H9 (cell line): Measurements from ENCODE around the gene DEFB123. TPM values are rescaled to one million over a fixed set of nuclear protein-coding genes. Genes with fewer than 3 reads are reported as not detected.

Experiments used
- DNase-seq: peaks from one replicate; pipeline ENCODE4 v3.0.0-alpha.2; 2017
- H2AFZ ChIP-seq: one replicate; pipeline ENCODE4 v1.6.1; 2013; ENCODE audit warnings: mild to moderate bottlenecking, low read length, control low read depth, moderate library complexity
- H2AK5ac ChIP-seq: 2 replicates; pipeline ENCODE4 v1.6.1; 2013; ENCODE audit warnings: low read length, control low read depth, mixed read lengths; ENCODE audit not compliant: insufficient read length
- H2BK120ac ChIP-seq: one replicate; pipeline ENCODE4 v1.6.1; 2013; ENCODE audit warnings: low read depth, mild to moderate bottlenecking, low read length, control low read depth, inconsistent platforms; ENCODE audit not compliant: poor library complexity, severe bottlenecking
- H2BK12ac ChIP-seq: 2 replicates; pipeline ENCODE4 v1.6.1; 2013; ENCODE audit warnings: low read length, control low read depth, mixed read lengths, low read depth; ENCODE audit not compliant: insufficient read length
- H2BK15ac ChIP-seq: 2 replicates; pipeline ENCODE4 v1.6.1; 2013; ENCODE audit warnings: low read depth, low read length, control low read depth
- H2BK20ac ChIP-seq: one replicate; pipeline ENCODE4 v1.6.1; 2013; ENCODE audit warnings: low read depth, mild to moderate bottlenecking, low read length, control low read depth, inconsistent platforms; ENCODE audit not compliant: poor library complexity, severe bottlenecking
- H2BK5ac ChIP-seq: 2 replicates; pipeline ENCODE4 v1.6.1; 2013; ENCODE audit warnings: low read length, control low read depth, mixed read lengths; ENCODE audit not compliant: insufficient read length
- H3K14ac ChIP-seq: 2 replicates; pipeline ENCODE4 v1.6.1; 2013; ENCODE audit warnings: low read length, control low read depth; ENCODE audit not compliant: insufficient read depth
- H3K18ac ChIP-seq: 2 replicates; pipeline ENCODE4 v1.6.1; 2013; ENCODE audit warnings: low read depth, mild to moderate bottlenecking, mixed read lengths, low read length, control low read depth; ENCODE audit not compliant: insufficient read length
- H3K23ac ChIP-seq: 2 replicates; pipeline ENCODE4 v1.6.1; 2013; ENCODE audit warnings: low read length, control low read depth, mixed read lengths, low read depth; ENCODE audit not compliant: insufficient read length
- H3K23me2 ChIP-seq: 2 replicates; pipeline ENCODE4 v1.6.1; 2013; ENCODE audit warnings: low read depth, mild to moderate bottlenecking, mixed read lengths, low read length, control low read depth; ENCODE audit not compliant: insufficient read length, poor library complexity, severe bottlenecking
- H3K27ac ChIP-seq: 2 replicates; pipeline ENCODE4 v1.5.1; 2013; ENCODE audit warnings: low read length, control low read depth, mixed read lengths, low read depth; ENCODE audit not compliant: insufficient read length
- H3K27me3 ChIP-seq: 2 replicates; pipeline ENCODE4 v1.6.1; 2013; ENCODE audit warnings: low read length, control low read depth, inconsistent platforms; ENCODE audit not compliant: insufficient read depth
- H3K4ac ChIP-seq: 2 replicates; pipeline ENCODE4 v1.6.1; 2013; ENCODE audit warnings: low read depth, mild to moderate bottlenecking, control low read depth, inconsistent platforms, low read length, moderate library complexity
- H3K4me1 ChIP-seq: 2 replicates; pipeline ENCODE4 v1.6.1; 2013; ENCODE audit warnings: low read length, control low read depth, inconsistent platforms; ENCODE audit not compliant: insufficient read depth
- H3K4me2 ChIP-seq: 2 replicates; pipeline ENCODE4 v1.6.1; 2013; ENCODE audit warnings: low read length, control low read depth, mixed read lengths; ENCODE audit not compliant: insufficient read length, insufficient read depth
- H3K56ac ChIP-seq: 2 replicates; pipeline ENCODE4 v1.6.1; 2013; ENCODE audit warnings: low read depth, mild to moderate bottlenecking, mixed read lengths, low read length, control low read depth; ENCODE audit not compliant: insufficient read length
- H3K79me1 ChIP-seq: 2 replicates; pipeline ENCODE4 v1.6.1; 2013; ENCODE audit warnings: low read depth, mild to moderate bottlenecking, moderate library complexity, low read length, control low read depth, inconsistent platforms; ENCODE audit not compliant: insufficient read depth, poor library complexity, severe bottlenecking
- H3K79me2 ChIP-seq: 2 replicates; pipeline ENCODE4 v1.6.1; 2013; ENCODE audit warnings: low read length, control low read depth, inconsistent platforms; ENCODE audit not compliant: insufficient read depth
- H3K9ac ChIP-seq: 2 replicates; pipeline ENCODE4 v1.6.1; 2013; ENCODE audit warnings: low read length, control low read depth, mixed read lengths; ENCODE audit not compliant: insufficient read length; ENCODE audit errors: extremely low read depth
- H3K9me3 ChIP-seq: one replicate; pipeline ENCODE4 v1.6.1; 2013; ENCODE audit warnings: low read depth, low read length, inconsistent platforms; ENCODE audit not compliant: control insufficient read depth
- H3T11ph ChIP-seq: one replicate; pipeline ENCODE4 v1.6.1; 2013; ENCODE audit warnings: mild to moderate bottlenecking, low read length, control low read depth, inconsistent platforms
- H4K20me1 ChIP-seq: one replicate; pipeline ENCODE4 v1.6.1; 2013; ENCODE audit not compliant: control insufficient read depth, insufficient read length, insufficient read depth
- H4K5ac ChIP-seq: 2 replicates; pipeline ENCODE4 v1.6.1; 2013; ENCODE audit warnings: low read depth, mild to moderate bottlenecking, mixed read lengths, low read length, control low read depth; ENCODE audit not compliant: insufficient read length
- H4K8ac ChIP-seq: replicated peaks from 2 replicates; pipeline ENCODE4 v1.6.1; 2013; ENCODE audit warnings: low read length, control low read depth, mixed read lengths, low read depth; ENCODE audit not compliant: insufficient read length
- H4K91ac ChIP-seq: 2 replicates; pipeline ENCODE4 v1.6.1; 2013; ENCODE audit warnings: low read depth, mild to moderate bottlenecking, moderate library complexity, mixed read lengths, low read length, control low read depth; ENCODE audit not compliant: insufficient read length
- H3K27ac Mint-ChIP-seq, 3 experiments: 2 replicates in 2 of 3; 3 replicates in 1 of 3; pipeline ENCODE4 v1.8.0; 2020 to 2021; ENCODE audit warnings: mixed read lengths in 3 of 3, mild to moderate bottlenecking in 1 of 3, moderate library complexity in 1 of 3
- H3K27me3 Mint-ChIP-seq: 2 replicates; pipeline ENCODE4 v1.8.0; 2021; ENCODE audit warnings: low read depth, mild to moderate bottlenecking, moderate library complexity, mixed read lengths
- H3K36me3 Mint-ChIP-seq, 3 experiments: 2 replicates in 2 of 3; 3 replicates in 1 of 3; pipeline ENCODE4 v1.8.0; 2020 to 2021; ENCODE audit warnings: low read depth in 3 of 3, mixed read lengths in 3 of 3; ENCODE audit not compliant: insufficient read depth in 1 of 3
- H3K4me1 Mint-ChIP-seq, 2 experiments: 2 replicates each; pipeline ENCODE4 v1.8.0; 2020; ENCODE audit warnings: mixed read lengths in 2 of 2
- H3K4me3 Mint-ChIP-seq, 2 experiments: 2 replicates in 1 of 2; 3 replicates in 1 of 2; pipeline ENCODE4 v1.8.0; 2020 to 2021; ENCODE audit warnings: mild to moderate bottlenecking in 2 of 2, mixed read lengths in 2 of 2, moderate library complexity in 1 of 2
- H3K9me3 Mint-ChIP-seq, 2 experiments: 2 replicates in 1 of 2; 3 replicates in 1 of 2; pipeline ENCODE4 v1.8.0; 2020; ENCODE audit warnings: mild to moderate bottlenecking in 2 of 2, mixed read lengths in 2 of 2, moderate library complexity in 1 of 2
- CTCF ChIP-seq: fragments of 200-600 bp; sonication (generic); conservative IDR thresholded peaks from 3 replicates; pipeline ENCODE4 v1.8.0; 2021; ENCODE audit warnings: antibody characterized with exemption, mild to moderate bottlenecking
- WGBS: extraction: QIAGEN DNeasy Blood & Tissue Kit; methylation state at CpG from one replicate; pipeline ENCODE4 v1.1.7; 2013; ENCODE audit warnings: missing lambda C conversion rate, low lambda C conversion rate, mixed read lengths; ENCODE audit not compliant: insufficient read length; ENCODE audit errors: extremely low coverage; 5-methylcytosine and 5-hydroxymethylcytosine counted together
- total RNA-seq: library from RNA; stranded (reverse); gene quantifications from 2 replicates; pipeline ENCODE4 v1.2.1, GENCODE V29; 2021

DEFB123 gene
- total RNA-seq, 1 experiment from 2014 or later, result not detected

- no peaks in the 10 kb centered on the region for H3K23me2 ChIP-seq
- no peak overlapping the region for H2BK12ac ChIP-seq
- Mint-ChIP-seq H3K4me3 (no peak overlapping the region), H3K27ac (no peak overlapping the region), H3K36me3 (peaks cover 2 to 49% (median 11%) of the 10 kb centered on the region in 3 experiments; a peak in 5 of 7 replicates), H3K9me3 (peaks cover 81 to 88% of the 10 kb centered on the region in 2 experiments), H3K4me1 (no peaks in the 10 kb centered on the region), H3K27me3 (peaks cover 10% of the 10 kb centered on the region)
- no peaks in the 10 kb centered on the region for H4K20me1 ChIP-seq
- no peak overlapping the region for H3K14ac ChIP-seq
- no peak overlapping the region for H3T11ph ChIP-seq
- no peak overlapping the region for H4K91ac ChIP-seq
- H2AFZ ChIP-seq, result no peak overlapping the region
- no peaks in the 10 kb centered on the region for H3K79me1 ChIP-seq
- no peak overlapping the region for H4K8ac ChIP-seq
- H2AK5ac ChIP-seq, result no peak overlapping the region
- no peak overlapping the region for H2BK5ac ChIP-seq
- no peaks in the 10 kb centered on the region for H3K79me2 ChIP-seq
- H3K18ac ChIP-seq, result no peak overlapping the region
- no CpG with 5 or more reads among the region's 8 CpGs for WGBS
- no peak overlapping the region for H3K56ac ChIP-seq
- H3K4me2 ChIP-seq, result no peak overlapping the region
- H2BK120ac ChIP-seq, result no peak overlapping the region
- H2BK20ac ChIP-seq, result no peak overlapping the region
- H3K23ac ChIP-seq, result no peak overlapping the region
- H3K9ac ChIP-seq, result no peak overlapping the region
- DNase-seq, result no peak
- H3K4ac ChIP-seq, result no peak overlapping the region
- no peak for TF ChIP-seq CTCF
- H3K4me1 ChIP-seq, result no peaks in the 10 kb centered on the region
- peaks cover 53% of the 10 kb centered on the region for H3K9me3 ChIP-seq
- no peak overlapping the region for H4K5ac ChIP-seq
- no peak overlapping the region for H3K27ac ChIP-seq
- H2BK15ac ChIP-seq, result no peak overlapping the region
- H3K27me3 ChIP-seq, result no peaks in the 10 kb centered on the region
Observed at GRCh38 chr20:31449511-31450414, 9.3 kb downstream of the DEFB123 start.
